ENCODE results near the gene RNF39. TPM values are rescaled to one million over a fixed set of nuclear protein-coding genes. Genes with fewer than 3 reads are reported as not detected.
"Not testable (repeated sequence)": the region's sequence is repeated elsewhere in the genome, so short reads cannot be mapped to it uniquely, and the experiment has no call there.

The RNF39 gene
- polyA plus RNA-seq, 1 donor from 2014 or later, result not detected

- Histone ChIP-seq H3F3A (ENCODE audit: insufficient read depth, low read length, poor library complexity, severe bottlenecking) (no peaks in the 10 kb centered on the region), H3K9me3 (ENCODE audit: low read length) (no peaks in the 10 kb centered on the region), H3K4me3 (ENCODE audit: low read length) (no peak overlapping the region), H3K27ac (ENCODE audit: low read length) (no peak overlapping the region), H3K27me3 (ENCODE audit: insufficient read depth, low read depth, low read length) (peaks cover 31% of the 10 kb centered on the region), H2AFZ (ENCODE audit: low read depth, low read length) (no peak overlapping the region), H4K20me1 (ENCODE audit: insufficient read depth) (no peaks in the 10 kb centered on the region), H3K9ac (ENCODE audit: low read length) (no peak overlapping the region), H3K36me3 (ENCODE audit: insufficient read depth, low read length) (no peaks in the 10 kb centered on the region), H3K4me2 (ENCODE audit: low read length) (no peak overlapping the region), H3K79me2 (replicated peaks; ENCODE audit: insufficient read depth, low read length) (no peaks in the 10 kb centered on the region), H3K9me2 (ENCODE audit: insufficient read depth, low read length) (no peaks in the 10 kb centered on the region)
- TF ChIP-seq CTCF (IDR thresholded peaks at IDR 0.05; ENCODE audit: poor library complexity, severe bottlenecking), result no peak
- no peak for TF ChIP-seq POLR2AphosphoS5 (IDR thresholded peaks at IDR 0.05)
These were observed 46.1 kb upstream of the RNF39 start for GRCh38 chr6:30121446-30122366.

- not testable (repeated sequence) for H3K4me3 ChIP-seq (ENCODE audit: low read length); H3F3A ChIP-seq (ENCODE audit: insufficient read depth, low read length, poor library complexity, severe bottlenecking); H3K9me2 ChIP-seq (ENCODE audit: insufficient read depth, low read length); H3K36me3 ChIP-seq (ENCODE audit: insufficient read depth, low read length); H3K9me3 ChIP-seq (ENCODE audit: low read length); H3K4me2 ChIP-seq (ENCODE audit: low read length); H3K9ac ChIP-seq (ENCODE audit: low read length); H2AFZ ChIP-seq (ENCODE audit: low read depth, low read length); H4K20me1 ChIP-seq (ENCODE audit: insufficient read depth); H3K27ac ChIP-seq (ENCODE audit: low read length); H3K79me2 ChIP-seq (replicated peaks; ENCODE audit: insufficient read depth, low read length)
- peaks cover 19% of the 10 kb centered on the region for H3K27me3 ChIP-seq (ENCODE audit: insufficient read depth, low read depth, low read length)
These were observed 43.1 kb upstream of the RNF39 start for GRCh38 chr6:30118691-30119090.

GRCh38 chr6:30116724-30117123 lies 41.2 kb upstream of the RNF39 start:
- H3K4me3 ChIP-seq (ENCODE audit: low read length), result no peak overlapping the region
- no peaks in the 10 kb centered on the region for H4K20me1 ChIP-seq (ENCODE audit: insufficient read depth)
- H3K9ac ChIP-seq (ENCODE audit: low read length), result no peak overlapping the region
- no peak overlapping the region for H3K27ac ChIP-seq (ENCODE audit: low read length)
- H3K27me3 ChIP-seq (ENCODE audit: insufficient read depth, low read depth, low read length), result peaks cover 25% of the 10 kb centered on the region
- H3K9me3 ChIP-seq (ENCODE audit: low read length), result no peaks in the 10 kb centered on the region
- H3K4me2 ChIP-seq (ENCODE audit: low read length), result no peak overlapping the region
- TF ChIP-seq EZH2 (IDR thresholded peaks at IDR 0.05; ENCODE audit: borderline replicate concordance, insufficient read depth, low read length, poor library complexity, severe bottlenecking) (no peak), CTCF (IDR thresholded peaks at IDR 0.05; ENCODE audit: poor library complexity, severe bottlenecking) (no peak), MXI1 (conservative IDR thresholded peaks at IDR 0.05; ENCODE audit: poor library complexity, severe bottlenecking) (no peak), RAD21 (conservative IDR thresholded peaks at IDR 0.05) (no peak), POLR2AphosphoS5 (IDR thresholded peaks at IDR 0.05) (no peak), EP300 (conservative IDR thresholded peaks at IDR 0.05; ENCODE audit: poor library complexity, severe bottlenecking) (no peak), SMC3 (conservative IDR thresholded peaks at IDR 0.05; ENCODE audit: poor library complexity) (no peak)
- no peak overlapping the region for H2AFZ ChIP-seq (ENCODE audit: low read depth, low read length)
- no peaks in the 10 kb centered on the region for H3K79me2 ChIP-seq (replicated peaks; ENCODE audit: insufficient read depth, low read length)
- H3K36me3 ChIP-seq (ENCODE audit: insufficient read depth, low read length), result no peaks in the 10 kb centered on the region
- no peaks in the 10 kb centered on the region for H3F3A ChIP-seq (ENCODE audit: insufficient read depth, low read length, poor library complexity, severe bottlenecking)
- no peaks in the 10 kb centered on the region for H3K9me2 ChIP-seq (ENCODE audit: insufficient read depth, low read length)
